Cardiac septum (tissue), 1 donor: ENCODE results near the gene CLN6. TPM values are rescaled to one million over a fixed set of nuclear protein-coding genes. Genes with fewer than 3 reads are reported as not detected.
"Not testable (repeated sequence)": the region's sequence is repeated elsewhere in the genome, so short reads cannot be mapped to it uniquely, and the experiment has no call there.

Experiments used
- DNase-seq: peaks from one replicate; pipeline ENCODE4 v3.0.0-alpha.2; 2020; ENCODE audit warnings: low spot score
- intact Hi-C: fragments of 100-400 bp; cut with DNase I; formaldehyde crosslinking; loops from one replicate; pipeline ENCODE4 v1.14.0; 2022
- total RNA-seq: library from RNA; stranded (reverse); fragmentation: NEBNext Ultra II Directional; extraction: Animal tissue kit (Norgen Biotek cat#: 25700); gene quantifications from one replicate; pipeline ENCODE4 v1.2.1, GENCODE V29; 2021
- donor health status: DM: no; HTN: no; CAD: no.

The CLN6 gene
- total RNA-seq, 1 donor from 2014 or later: 8.5 TPM

GRCh38 chr15:68210409-68210756 lies 19.1 kb downstream of the CLN6 start:
- DNase-seq: peak; percentile 63
- intact Hi-C loops: loop anchor here (2.0 kb wide), 1 partner anchor 348 kb away; no protein-coding TSS in a partner anchor

DNA sequence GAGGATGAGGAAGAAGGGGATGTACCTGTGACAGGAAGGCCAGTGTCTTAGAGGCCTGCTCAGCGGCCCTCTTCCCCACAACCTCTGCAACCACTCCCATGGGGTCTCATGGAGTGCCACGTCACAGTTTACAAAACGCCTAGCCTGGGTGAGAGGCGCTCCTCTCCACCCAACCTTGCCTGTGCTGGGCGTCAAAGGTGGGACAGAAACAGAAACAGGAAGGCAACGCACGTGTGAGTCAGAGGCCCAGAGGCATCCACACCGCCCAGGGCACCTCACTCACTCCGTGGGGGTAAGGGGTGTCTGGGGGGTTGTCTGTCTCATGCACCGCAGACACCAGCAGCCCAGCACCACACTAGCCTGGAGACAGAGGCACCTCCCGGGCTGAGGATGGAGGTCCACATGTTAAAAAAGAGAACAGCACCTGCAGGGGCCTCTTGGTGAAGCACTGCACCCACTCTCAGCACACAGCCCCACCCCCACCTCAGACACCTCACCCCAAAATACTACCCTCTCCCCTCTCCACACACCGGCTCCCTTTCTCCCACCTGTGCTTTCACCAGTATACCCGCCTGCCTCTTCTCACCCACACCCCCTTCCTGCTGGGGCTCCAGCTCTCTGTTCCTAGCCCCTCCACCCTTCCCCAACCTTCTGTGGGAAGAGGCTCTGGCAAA lies 19.7 kb downstream of the CLN6 start:
- intact Hi-C loops: loop anchor here (2.0 to 5.0 kb wide), 2 partner anchors 48 to 347 kb away; no protein-coding TSS in a partner anchor
- DNase-seq: peak; percentile 41

- peak; percentile 60 for DNase-seq
- intact Hi-C loops: loop anchor here (5.0 kb wide), 1 partner anchor 47 kb away; no protein-coding TSS in a partner anchor
Observed at GRCh38 chr15:68209272-68209671, 20.3 kb downstream of the CLN6 start.

- intact Hi-C loops: loop anchor here (5.0 kb wide), 1 partner anchor 46 kb away; no protein-coding TSS in a partner anchor
- peak; percentile 27 for DNase-seq
Observed at GRCh38 chr15:68208636-68209240, 20.8 kb downstream of the CLN6 start.

GRCh38 chr15:68208136-68208535 lies 21.4 kb downstream of the CLN6 start:
- intact Hi-C loops: loop anchor here (5.0 kb wide), 1 partner anchor 46 kb away; no protein-coding TSS in a partner anchor

DNA sequence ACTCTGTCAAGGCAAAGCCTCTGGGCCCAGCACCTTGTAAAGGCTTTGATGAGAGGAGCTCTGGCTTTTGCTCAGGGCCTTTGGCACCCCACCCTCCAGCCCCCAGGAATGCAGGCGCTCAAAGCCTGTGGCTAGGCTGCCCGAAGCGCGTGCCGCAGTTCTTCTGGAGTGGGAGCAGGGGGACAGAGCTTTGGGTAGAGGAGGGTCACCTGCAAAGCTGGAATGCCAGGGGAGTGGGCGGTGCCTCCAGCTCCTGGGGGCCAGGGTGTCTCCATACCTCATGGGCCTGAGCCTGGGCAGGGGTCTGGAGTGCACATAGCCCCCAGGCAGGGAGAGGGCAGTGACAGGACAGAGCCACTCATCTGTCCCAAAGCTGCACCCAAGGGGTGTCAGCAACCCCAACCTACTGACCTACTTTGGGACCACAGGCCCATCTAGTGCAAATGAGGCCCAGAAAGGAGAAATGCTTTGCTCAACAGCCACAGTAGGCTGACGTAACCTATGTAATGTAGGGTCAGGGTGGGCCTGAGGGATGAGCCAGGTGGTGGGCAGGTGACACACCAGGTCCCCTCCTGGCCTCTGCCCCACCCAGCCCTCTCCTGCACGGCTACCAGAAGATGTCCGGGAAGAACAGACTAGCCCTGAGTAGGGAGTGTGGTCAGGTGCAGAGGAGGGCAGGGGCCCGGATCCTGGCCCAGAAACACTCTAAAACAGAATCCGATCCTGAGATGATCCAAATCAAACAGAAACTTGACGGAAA lies 22.2 kb downstream of the CLN6 start:
- no peak for DNase-seq
- intact Hi-C loops: loop anchor here (5.0 kb wide), 1 partner anchor 45 kb away; no protein-coding TSS in a partner anchor

More at GRCh38 chr15:68208136-68208535, 21.4 kb downstream of the CLN6 start:
- DNase-seq: no peak

DNA sequence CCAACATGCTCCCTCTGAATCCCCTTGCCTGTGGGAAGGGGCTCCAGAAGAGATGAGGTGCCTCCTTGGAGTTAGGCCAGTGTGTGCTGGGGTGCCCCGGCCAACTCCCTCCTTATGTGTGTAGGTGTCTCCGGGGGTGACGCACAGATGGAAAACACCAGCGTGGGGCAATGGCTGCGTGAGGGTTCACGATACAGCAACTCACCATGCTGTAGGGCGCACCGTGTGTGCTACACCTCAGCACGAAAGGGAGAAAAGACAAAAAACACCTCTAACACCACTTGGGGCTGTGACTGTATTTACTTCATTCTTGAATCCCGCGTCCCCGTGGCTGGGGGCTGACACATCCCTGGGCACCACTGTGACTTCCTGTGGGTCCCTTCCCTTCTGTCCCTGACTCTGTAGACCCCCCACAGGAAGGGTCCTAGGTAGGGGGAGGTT lies 22.8 kb downstream of the CLN6 start:
- intact Hi-C loops: loop anchor here (5.0 kb wide), 1 partner anchor 44 kb away; no protein-coding TSS in a partner anchor
- no peak for DNase-seq

GRCh38 chr15:68205954-68206539 lies 23.5 kb downstream of the CLN6 start:
- peak; percentile 90 for DNase-seq

GRCh38 chr15:68205558-68205944 lies 24.0 kb downstream of the CLN6 start:
- DNase-seq: no peak
- intact Hi-C loops: loop anchor here (5.0 kb wide), 1 partner anchor 43 kb away; no protein-coding TSS in a partner anchor

More at GRCh38 chr15:68205954-68206539, 23.5 kb downstream of the CLN6 start:
- intact Hi-C loops: loop anchor here (5.0 kb wide), 1 partner anchor 44 kb away; no protein-coding TSS in a partner anchor

GRCh38 chr15:68204776-68205557 lies 24.6 kb downstream of the CLN6 start, which contains the start of gene CALML4:
Gene CALML4 (minus strand): TSS chr15:68205332. CDS start chr15:68205247, 85 bp downstream.
- intact Hi-C loops: loop anchor here (5.0 kb wide), 1 partner anchor 43 kb away; no protein-coding TSS in a partner anchor
- no peak for DNase-seq

DNA sequence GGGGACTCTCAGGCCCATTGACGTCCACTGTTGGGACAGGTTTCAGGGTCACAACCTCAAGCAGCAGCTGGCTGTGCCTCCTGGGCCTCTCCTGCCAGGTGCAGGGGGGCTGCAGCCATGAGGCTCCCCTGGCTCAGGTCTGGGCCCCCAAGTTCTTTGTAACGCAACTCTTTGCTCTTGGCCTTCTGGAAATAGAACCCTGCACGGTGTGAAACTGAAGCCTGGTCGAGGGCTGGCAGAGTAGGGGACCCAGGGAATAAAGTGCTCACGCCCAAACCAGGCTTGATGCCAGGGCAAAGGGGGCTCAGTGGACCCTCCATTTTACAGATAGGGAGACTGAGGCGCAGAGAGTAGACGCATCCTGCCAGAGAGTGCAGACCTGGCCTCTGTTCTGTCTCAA lies 25.2 kb downstream of the CLN6 start:
- intact Hi-C loops: no loop called here
- DNase-seq: no peak

- DNase-seq: no peak
- intact Hi-C loops: no loop called here
Observed at GRCh38 chr15:68203956-68204355, 25.6 kb downstream of the CLN6 start.

- no peak for DNase-seq
- intact Hi-C loops: no loop called here
Observed at GRCh38 chr15:68203486-68203885, 26.0 kb downstream of the CLN6 start.

GRCh38 chr15:68202994-68203393 lies 26.5 kb downstream of the CLN6 start:
- DNase-seq, intact Hi-C loops: not testable (repeated sequence)

DNA sequence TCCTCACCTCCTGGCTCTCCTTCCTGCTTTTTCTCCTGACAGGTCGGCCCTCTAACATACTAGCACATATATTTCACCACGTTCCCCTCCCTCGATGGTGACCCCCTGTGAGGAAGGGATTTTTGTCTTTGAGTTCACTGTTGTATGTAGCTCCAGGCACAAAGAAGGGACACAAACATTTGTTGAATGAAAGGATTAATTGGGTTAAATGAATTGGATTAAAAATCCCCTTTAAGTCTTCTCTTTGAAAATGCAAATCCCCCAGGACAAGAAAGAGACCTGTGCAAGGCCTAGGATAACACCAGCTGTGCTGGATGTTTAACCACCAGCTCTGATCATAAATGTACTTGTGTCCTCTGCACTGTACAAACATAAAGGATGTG lies 27.7 kb downstream of the CLN6 start:
- no peak for DNase-seq
- intact Hi-C loops: no loop called here

GRCh38 chr15:68201153-68201878 lies 28.2 kb downstream of the CLN6 start:
- DNase-seq: no peak
- intact Hi-C loops: no loop called here

- no peak for DNase-seq
- intact Hi-C loops: no loop called here
Observed at GRCh38 chr15:68200016-68200861, 29.3 kb downstream of the CLN6 start.
